RPMI7951 (cell line): Measurements from ENCODE around the gene MYL10. TPM values are rescaled to one million over a fixed set of nuclear protein-coding genes. Genes with fewer than 3 reads are reported as not detected.
A peak's percentile ranks its signal among the peaks of the same experiment; 100 is the strongest.

Experiments used
- DNase-seq: peaks from one replicate; pipeline ENCODE4 v3.0.0-alpha.2; 2012; ENCODE audit warnings: low read depth
- total RNA-seq: library from RNA; depleted of rRNA; stranded (reverse); fragments of >200 nt; shearing (Covaris generic); gene quantifications from 2 replicates; pipeline ENCODE4 v1.2.3, GENCODE V29; 2014

Gene MYL10
- total RNA-seq, 1 experiment from 2014 or later = not detected

DNA sequence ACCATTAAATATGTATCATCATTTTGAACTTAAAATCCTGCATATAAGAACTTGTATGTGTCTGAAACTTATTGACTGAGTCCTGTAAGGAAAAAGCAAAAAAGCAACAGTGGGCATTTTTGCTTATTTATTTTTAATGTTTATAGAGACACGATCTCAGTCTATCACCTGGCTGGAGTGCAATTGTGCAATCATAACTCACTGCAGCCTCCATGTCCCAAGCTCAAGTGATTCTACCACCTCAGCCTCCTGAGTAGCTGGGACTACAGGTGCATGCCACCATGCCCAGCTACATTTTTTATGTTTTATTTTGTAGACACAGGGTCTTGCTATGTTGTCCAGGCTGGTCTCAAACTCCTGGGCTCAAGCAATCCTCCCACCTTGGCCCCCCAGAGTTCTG, 32.2 kb downstream of the MYL10 start:
- DNase-seq = no peak

DNA sequence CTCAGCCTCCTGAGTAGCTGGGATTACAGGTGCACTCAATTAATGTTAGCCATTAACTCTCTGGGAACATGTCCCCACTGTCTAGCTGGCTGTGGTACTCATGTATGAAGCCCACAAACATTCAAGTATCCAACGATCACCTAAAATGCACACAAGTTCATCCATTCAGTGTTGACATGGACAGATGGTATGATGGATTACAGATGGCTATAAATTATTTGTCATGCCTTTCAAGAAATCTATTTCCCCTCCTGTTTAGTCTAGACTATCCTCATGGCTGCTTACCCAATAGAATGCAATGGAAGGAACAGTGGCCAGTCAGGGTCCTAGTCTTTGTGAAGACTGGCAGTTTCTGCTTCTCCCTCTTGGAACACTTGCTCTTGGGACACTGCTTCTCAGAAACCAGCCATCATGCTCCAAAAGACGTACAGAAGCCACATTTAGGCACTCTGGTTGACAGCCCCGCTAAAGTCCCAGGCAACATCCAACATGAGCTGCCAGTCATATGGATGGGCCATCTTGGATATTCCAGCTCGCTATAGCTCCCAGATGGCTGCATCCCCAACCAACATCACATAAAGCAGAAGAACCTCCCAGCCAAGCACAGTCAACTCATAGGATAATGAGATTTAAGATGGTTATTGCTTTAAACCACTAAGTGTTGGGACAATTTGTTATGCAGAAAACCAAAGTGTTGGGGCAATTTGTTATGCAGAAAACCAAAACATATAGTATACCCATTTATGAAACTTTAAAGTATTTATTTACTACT, 33.1 kb downstream of the MYL10 start:
- no peak for DNase-seq

DNA sequence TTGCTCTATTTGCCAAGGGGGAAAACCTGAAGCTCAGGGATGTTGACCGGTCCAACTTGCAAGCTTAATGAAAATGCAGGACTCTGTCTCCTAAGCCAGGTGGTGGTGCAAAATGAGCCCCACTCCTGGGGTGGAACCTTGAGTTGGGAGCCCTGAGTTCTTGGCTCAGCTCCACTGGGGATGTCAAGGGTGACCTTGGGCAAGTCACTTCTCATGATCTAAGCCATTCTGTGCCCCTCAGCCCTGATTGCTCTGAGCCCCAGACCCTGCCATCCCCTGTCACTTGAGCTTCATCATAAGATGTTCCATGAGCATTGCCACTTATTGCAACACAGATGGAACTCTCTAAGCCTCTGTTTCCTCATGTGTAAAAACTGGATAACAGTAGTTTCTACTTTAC, 33.9 kb downstream of the MYL10 start:
- DNase-seq = no peak

DNA sequence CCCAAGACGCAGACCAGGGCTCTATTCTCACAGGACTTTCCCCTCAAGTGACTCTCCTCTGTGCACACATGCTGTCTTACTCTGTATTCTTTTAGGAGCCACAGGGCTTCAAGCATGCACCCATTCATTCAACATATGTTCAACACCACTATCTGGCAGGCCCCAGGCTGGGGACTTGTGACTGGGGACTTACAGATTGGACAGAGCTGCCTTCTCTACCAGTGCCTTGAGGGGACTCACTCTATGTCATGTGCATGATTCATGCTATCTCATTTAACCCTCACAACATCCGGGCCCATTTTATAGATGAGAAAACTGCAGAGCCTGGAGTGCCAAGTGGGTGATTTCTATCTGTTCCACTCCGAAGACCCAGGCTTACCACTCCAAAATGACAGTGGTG, 34.3 kb downstream of the MYL10 start:
- DNase-seq = peak; percentile 17

DNA sequence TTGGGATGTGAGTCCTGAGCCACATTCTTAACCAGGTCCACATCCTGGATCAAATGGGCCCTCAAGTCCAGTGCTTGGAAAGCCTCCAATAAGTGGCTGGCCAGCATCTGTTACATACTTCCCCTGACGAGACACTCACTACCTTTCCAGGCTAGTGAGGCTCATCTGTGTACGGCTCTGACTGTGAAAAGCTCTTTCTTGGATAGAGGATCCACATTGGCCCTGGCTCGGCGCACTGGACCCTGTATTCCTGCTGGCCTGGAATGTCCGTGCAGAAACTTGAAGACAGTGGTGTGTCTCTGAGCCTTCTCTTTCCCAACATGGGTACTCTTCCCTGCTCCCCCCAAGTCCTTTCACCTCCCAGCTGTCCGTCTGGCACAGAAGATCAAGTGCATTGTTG, 35.5 kb downstream of the MYL10 start:
- no peak for DNase-seq

DNA sequence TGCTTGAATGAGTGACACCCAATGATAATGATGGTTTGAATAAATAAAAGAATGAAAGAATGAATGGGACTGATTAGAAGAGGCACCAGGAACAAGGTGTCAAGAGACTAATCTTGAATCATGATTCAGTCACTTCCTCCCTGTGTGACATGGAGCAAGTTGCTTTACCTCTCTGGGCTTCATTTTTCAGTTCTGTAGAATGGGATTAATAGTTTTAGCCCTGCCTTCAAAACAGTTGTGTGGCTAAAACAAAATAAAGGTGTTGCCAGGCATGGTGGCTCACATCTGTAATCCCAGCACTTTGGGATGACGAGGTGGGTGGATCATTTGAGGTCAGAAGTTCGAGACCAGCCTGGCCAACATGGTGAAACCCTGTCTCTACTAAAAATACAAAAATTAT, 37.6 kb downstream of the MYL10 start:
- DNase-seq = no peak

DNA sequence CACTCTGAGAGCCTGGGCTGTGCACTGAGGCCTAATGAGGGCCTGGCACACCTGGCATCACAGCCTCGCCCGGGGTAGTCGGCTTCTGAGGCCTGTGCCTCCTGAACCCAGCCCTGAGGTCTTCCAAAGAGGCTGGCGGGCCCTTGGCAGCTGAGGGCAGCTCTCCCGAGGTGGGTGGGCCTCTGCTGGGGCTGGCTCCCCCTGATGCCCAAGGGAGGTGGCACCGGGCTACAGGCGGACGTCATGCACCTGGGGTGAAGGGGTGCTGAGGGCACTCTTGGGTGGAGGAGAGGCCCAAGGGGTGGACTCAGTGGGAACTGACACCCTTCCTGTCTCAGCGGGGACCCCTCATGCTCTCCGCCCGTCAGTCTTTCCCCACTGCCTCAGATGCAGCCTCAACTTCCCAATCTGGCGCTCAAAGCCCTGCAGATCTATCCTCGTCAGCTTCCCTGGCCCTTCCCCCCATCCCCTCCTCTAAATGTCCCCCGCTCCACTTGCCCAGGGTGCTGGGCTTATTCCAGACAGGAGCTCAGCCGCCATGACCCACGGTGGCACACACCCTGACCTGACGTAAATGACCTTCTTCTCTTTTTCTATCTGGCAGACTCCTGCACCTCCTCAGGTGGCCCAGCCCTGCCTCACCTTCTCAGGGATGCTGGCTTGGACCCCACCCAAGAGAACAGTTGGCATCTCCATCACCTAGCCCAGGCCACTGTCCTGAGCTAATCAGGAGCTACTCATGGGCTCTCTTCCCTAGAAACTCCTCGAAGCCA, 38.2 kb downstream of the MYL10 start:
- no peak for DNase-seq

DNA sequence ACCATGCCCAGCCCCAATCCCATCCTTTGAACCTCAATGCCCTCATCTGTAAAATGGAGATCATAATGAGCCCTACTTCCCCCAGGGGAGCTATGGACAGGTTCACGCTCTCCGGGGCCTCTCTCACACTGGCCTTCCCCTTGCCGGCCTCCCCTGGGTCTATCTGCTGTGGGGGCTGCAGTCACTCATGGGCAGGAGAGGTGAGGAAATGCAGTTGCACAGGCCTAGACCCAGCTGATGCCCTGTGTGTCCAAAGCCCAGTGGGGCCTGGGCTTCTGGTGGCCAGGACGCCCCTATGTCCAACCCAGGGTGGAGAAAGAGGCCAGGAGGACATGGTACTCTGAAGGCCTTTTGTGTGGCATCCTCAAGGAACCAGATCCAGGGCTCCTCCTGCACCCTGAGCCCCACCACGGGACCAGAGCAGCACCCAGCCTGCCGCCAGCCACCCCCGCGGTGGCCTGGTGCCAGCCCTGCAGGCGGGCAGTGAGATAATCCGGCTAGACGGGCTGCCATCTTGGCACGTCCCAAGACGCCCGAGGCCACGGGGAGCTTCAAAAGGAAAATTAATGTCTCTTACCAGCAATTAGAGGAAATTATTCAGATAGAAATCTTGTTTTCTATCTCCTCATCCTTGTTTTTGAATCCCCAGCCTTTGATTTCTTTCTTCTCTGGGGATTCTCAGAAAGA, 39.0 kb downstream of the MYL10 start:
- DNase-seq = peak; percentile 17

DNA sequence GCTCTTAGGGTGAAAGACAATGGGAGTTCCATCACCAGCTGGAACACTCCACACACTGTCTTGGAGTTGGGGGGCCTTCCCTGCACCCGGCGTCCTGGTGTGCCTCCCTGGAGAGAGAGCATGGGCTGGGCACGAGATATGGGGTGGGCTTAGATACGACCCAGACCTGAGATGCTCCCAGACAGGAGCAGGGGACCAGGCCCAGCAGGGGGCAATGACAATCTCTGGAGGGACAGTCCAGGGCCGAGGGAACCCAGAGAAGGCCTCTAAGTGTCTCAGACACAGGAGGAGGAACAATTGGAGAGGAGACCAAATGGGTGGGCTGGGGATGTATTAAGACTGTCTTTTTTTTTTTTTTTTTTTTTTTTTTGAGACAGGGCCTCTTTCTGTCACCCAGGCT, 40.0 kb downstream of the MYL10 start:
- no peak for DNase-seq

DNA sequence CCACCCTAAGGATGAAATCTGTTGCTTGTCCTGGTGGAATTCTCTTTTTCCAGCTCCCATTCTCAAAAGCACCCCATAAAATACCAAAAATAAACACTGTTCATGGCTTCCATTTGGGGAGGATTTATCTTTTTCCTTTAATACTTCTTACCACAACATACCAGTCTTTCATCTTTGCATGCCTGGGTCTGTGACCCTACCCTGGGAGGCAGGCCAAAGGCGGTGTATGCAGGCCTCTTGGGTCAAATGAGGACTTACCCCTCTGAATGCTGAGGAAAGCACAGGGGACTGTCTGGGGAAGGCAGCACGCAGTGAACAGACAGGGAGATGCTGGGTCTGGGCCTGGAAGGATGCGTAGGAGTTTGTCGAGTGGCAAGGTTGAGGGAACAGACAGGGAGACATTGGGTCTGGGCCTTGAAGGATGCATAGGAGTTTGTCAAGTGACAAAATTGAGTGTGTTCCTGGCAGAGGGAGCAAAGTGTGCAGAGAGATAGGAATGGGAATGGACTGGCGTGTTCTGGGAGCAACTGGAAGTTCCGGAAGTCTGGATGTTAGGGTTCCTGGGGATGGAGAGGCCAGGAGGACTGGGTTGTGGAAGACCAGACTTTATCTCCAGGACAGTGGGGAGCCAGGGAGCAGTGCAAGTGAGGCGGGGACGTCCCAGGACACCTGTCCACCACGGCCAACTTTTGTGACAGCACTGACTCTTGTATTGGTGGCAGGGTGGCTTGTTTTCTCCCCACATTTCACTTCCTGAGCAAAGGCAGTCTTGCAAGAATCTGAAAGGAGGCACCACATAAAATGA, 40.8 kb downstream of the MYL10 start:
- DNase-seq = no peak

DNA sequence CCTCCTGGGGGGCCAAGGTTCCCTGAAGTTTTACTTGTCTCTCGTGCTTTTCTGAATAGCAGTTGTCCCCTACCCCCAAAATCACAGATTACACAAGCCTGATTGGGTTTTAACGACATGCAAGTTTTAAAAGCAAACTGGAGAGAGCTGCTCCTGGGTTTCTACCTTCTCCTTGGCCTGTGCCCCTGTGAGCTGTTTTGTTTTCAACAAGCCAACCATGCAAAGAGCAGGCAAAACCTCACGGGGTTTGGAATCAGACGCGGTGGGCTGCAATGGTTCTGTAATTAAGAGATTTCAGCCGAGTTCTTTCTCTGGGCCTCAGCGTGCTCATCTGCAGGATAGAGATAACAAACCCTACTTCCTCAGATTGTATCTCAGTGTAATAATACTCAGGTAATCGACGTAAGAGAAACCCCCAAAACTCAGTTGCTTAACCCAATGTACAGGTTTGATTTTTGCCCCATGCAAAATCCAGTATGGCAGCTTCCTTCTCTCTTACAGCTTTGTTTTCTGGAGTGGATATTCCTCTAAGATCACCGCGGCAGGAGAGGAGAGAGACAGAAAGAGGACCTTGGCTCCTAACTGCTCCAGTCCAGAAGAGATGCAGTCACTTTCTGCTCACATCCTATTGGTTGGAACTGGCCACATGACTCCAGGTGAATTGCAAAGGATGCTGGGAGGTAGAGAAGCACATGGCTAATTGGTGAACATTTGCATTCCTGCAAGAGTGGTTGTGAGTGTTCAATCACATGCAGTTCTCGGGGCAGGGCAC, 42.0 kb downstream of the MYL10 start:
- DNase-seq = no peak

DNA sequence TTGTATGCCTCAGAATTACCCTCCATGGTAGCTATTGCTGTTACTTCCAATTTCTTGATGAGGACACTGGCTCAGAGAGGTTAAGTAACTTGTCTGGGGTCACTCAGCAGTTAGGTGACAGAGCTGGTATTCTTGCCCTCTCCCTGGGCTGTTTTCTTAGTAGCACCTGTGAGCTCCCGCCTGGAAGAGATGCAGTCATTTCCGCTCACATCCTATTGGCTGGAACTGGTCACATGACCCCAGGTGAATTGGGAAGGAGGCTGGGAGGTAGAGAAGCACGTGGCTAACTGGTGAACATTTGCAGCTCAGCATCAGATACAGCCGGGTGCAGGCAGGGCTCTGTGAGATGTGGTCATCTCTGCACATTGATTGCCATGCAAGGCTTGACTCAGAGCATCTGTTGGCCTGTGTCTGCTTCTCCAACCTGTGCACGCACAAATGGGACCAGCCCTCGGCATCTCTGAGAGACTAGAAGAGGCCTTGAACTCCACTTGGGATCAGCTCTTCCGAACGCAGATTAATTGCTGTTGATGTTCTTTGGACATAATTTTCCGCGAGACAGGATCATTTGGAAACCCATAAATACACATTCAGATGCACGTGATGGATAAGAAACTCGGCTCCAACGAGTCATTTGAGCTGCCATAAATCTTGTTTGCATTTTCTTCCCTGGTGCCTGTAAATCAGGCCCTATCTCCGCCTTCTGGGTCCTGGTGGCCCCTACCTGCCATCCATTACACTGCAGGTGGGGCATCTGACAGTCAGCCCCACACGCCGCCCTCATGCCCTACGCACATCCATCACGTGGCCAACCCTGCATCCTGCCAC, 42.8 kb downstream of the MYL10 start:
- DNase-seq = no peak

DNA sequence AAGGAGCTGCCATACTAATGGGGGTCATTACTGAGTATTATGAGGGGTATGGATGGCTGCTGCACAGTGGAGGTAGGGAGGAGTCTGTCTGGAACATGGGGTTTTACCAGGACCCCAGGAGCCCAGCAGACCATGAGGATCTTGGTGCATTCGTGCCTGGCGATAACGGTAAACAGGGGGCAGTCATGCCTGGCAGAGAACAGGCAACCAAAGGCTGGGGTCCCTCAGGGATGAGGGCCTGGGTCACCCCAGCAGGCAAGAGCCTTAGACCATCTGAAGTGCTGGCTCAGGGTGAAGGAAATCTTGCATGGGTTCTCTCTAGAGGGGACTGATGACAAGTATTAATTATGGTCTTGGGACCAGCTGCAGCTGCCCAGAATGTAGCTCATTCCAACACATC, 46.1 kb downstream of the MYL10 start:
- no peak for DNase-seq

DNA sequence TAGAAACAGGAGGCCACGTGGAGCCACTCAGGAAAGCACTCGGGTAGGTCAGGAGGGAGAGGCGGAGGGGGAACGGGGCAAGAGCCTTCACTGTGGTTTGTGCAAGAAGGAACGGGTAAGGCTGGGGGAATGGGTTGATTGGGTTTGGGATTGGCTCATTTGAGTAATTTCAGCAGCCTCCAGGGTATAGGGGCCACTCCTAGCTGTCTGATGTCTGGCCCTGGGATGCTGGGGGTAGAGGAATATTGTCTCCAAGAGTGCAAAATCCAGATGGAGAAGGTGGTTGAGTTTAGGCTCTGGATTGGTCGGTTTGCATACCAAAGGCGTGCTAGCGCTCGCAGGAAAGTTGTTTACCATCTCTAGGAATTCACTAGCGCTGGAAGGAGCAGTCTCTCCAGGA, 47.2 kb downstream of the MYL10 start:
- DNase-seq = no peak

DNA sequence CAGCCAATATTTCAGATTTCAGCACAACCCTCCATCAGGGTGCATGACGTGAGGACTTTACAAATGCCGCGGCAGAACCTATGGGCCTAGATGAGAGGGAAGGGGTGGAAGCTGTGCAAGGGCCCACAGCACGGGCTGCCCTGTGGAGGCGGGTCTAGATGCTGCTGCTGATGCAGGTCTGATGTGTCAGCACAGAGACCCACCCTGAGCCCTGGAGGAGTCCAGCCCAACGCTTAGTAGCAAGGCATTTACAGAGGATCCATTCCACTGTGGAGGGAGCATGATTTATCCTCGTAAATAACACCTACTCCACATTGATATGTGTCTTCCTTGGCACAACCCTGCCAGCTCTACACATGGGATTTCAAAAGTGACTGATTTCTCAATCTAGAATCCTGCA, 48.5 kb downstream of the MYL10 start:
- DNase-seq = no peak

DNA sequence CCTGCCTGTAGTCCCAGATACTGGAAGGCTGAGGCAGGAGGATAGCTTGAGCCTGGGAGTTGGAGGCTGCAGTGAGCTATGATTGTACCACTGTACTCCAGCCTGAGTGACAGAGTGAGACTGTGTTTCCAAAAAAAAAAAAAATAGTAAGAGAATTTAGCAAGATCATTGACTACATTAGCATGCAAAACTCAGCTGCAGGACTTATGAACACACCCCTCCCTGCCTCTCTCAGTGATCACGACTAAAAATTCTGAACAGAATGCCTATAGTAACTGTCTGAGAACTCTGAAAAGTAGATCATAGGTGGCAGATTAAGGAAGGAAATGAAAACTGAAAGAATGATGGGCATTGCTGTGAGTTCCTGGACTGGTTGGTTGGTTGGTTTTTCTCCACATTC, 50.5 kb downstream of the MYL10 start:
- DNase-seq = no peak

DNA sequence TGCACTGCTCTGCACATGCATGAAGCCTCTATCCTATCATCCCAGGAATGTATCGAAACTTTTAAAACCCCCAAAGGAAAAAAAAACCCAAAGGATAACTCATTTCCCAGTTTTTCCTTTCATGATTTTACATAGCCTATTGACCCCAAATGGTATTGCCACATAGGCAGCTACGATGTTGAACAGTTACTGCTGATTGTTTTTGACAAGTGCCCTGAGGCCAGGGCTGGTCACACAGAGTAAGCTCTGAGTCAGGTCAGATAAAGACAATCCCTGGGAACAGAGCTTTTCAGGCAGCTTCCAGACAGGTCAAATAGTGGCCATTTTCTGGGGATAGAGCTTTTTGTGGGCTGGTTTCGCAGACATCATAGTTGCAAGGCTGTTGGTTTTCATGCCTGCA, 52.1 kb downstream of the MYL10 start:
- peak; percentile 43 for DNase-seq

DNA sequence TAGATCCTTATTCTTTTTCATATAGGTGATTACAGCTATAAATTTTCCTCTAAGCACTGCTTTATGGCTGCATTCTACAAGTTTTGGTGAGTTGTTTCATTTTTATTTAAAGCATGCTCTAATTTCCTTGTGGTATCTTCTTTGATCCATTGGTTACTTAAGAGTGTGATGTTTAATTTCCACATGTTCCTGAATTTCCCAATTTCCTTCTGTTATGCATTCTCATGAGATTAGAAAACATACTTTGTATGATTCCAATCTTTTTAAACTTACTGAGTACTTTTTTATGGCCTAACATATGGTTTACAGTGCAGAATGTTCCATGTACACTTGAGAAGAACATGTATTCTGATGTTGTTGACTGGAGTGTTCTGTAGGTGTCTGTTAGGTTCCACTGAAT, 53.4 kb downstream of the MYL10 start:
- no peak for DNase-seq

DNA sequence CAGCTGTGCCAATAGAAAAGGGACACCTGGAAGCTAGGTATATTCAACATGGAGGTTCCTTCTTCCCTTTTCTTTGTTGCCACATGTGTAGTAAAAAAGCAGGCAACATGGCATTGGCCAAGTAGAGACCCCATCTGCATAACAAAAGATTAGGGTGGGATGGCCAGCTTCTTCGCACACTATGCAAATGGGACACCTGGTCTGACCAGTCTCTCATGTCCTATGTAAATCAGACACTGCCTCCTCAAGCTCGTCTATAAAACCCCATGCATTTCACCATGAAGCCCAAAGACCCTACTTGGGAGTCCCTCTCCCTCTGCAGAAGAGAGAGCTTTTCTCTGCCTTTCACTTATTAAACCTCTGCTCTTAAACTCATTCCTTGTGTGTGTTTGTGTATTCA, 53.9 kb downstream of the MYL10 start:
- no peak for DNase-seq

DNA sequence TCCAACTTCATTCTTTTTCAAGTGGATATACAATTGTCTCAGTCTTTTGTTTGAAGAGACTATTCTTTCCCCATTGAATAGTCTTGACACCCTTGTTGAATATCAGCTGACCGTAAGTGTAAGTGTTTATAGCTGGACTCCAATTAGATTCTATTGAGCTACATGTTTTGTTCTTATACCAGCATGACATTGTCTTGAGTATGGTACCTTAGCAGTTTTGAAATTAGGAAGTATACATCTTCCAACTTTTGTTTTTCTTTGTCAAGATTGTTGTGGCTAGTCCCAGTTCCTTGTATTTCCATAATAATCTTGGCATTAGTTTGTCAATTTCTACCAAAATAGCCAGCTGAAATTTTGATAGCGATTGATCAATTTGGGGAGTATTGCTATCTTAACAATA, 56.9 kb downstream of the MYL10 start:
- DNase-seq = no peak
